Fibroblast of lung (primary cell): ENCODE data around the gene ADCYAP1R1. TPM values are rescaled to one million over a fixed set of nuclear protein-coding genes. Genes with fewer than 3 reads are reported as not detected.

Experiments
- DNase-seq, 2 donors: peaks; one replicate each; pipeline versions ENCODE4 v3.0.0 to v3.0.0-alpha.2; 2010; ENCODE audit warnings: low read depth in 2 of 2
- H2AFZ ChIP-seq: 2 replicates; pipeline ENCODE4 v1.5.1; 2012; ENCODE audit warnings: low read length, control low read depth, inconsistent platforms
- H3K27ac ChIP-seq: 2 replicates; pipeline ENCODE4 v1.5.1; 2011; ENCODE audit warnings: low read length, control low read depth; ENCODE audit not compliant: insufficient read depth
- H3K27me3 ChIP-seq: 2 replicates; pipeline ENCODE4 v1.5.1; 2011; ENCODE audit warnings: mild to moderate bottlenecking, low read length; ENCODE audit not compliant: control insufficient read depth, insufficient read depth
- H3K36me3 ChIP-seq: 2 replicates; pipeline ENCODE4 v1.5.1; 2011; ENCODE audit warnings: low read length; ENCODE audit not compliant: control insufficient read depth, insufficient read depth
- H3K4me1 ChIP-seq: 2 replicates; pipeline ENCODE4 v1.5.1; 2011; ENCODE audit warnings: low read length; ENCODE audit not compliant: control insufficient read depth, insufficient read depth; ENCODE audit errors: extremely low read depth
- H3K4me2 ChIP-seq: 2 replicates; pipeline ENCODE4 v1.5.1; 2011; ENCODE audit warnings: low read length, control low read depth; ENCODE audit not compliant: insufficient read depth; ENCODE audit errors: extremely low read depth
- H3K4me3 ChIP-seq, 4 experiments: fragments of 200-600 bp in 1 of 4; sonication (generic) in 1 of 4; replicated peaks in 1 of 4; 2 replicates each; pipeline ENCODE4 v1.5.1; 2011 to 2016; ENCODE audit warnings: low read length in 4 of 4, low read depth in 3 of 4, mild to moderate bottlenecking in 3 of 4, control low read depth in 2 of 4, inconsistent platforms in 1 of 4, mixed read lengths in 1 of 4; ENCODE audit not compliant: insufficient read depth in 1 of 4; ENCODE audit errors: control extremely low read depth in 1 of 4
- H3K79me2 ChIP-seq: 2 replicates; pipeline ENCODE4 v1.5.1; 2012; ENCODE audit warnings: mild to moderate bottlenecking, low read length, inconsistent platforms; ENCODE audit not compliant: control insufficient read depth, insufficient read depth
- H3K9ac ChIP-seq: 2 replicates; pipeline ENCODE4 v1.5.1; 2011; ENCODE audit warnings: mild to moderate bottlenecking, low read length, control low read depth; ENCODE audit not compliant: insufficient read depth
- H3K9me3 ChIP-seq: 2 replicates; pipeline ENCODE4 v1.5.1; 2012; ENCODE audit warnings: low read depth, low read length; ENCODE audit not compliant: control insufficient read depth, insufficient read depth
- H4K20me1 ChIP-seq: 2 replicates; pipeline ENCODE4 v1.5.1; 2011; ENCODE audit warnings: low read length; ENCODE audit not compliant: control insufficient read depth, insufficient read depth; ENCODE audit errors: extremely low read depth
- CTCF ChIP-seq, 2 donors: IDR thresholded peaks in 1 of 2; conservative IDR thresholded peaks in 1 of 2; 1 replicate in 1 of 2; 2 replicates in 1 of 2; pipeline ENCODE4 v1.5.1; 2011 to 2012; ENCODE audit warnings: low read length in 2 of 2, control low read depth in 1 of 2, inconsistent platforms in 1 of 2, low read depth in 1 of 2, mild to moderate bottlenecking in 1 of 2
- EZH2 ChIP-seq: IDR thresholded peaks from 2 replicates; pipeline ENCODE4 v1.5.1; 2012; ENCODE audit warnings: low read length, control low read depth, mild to moderate bottlenecking; ENCODE audit errors: missing control alignments
- polyA plus RNA-seq, 2 donors: library from polyadenylated mRNA; depleted of rRNA in 1 of 2; stranded (reverse) in 1 of 2; unstranded in 1 of 2; fragments of >200 nt; gene quantifications; 2 replicates each; pipeline ENCODE4 v1.2.1, GENCODE V29; 2011 to 2012; ENCODE audit warnings: missing spikeins in 1 of 2
- total RNA-seq: library from RNA; depleted of rRNA; stranded (reverse); fragments of >200 nt; gene quantifications from 2 replicates; pipeline ENCODE4 v1.2.1, GENCODE V29; 2014

The ADCYAP1R1 gene
- total and polyA plus RNA-seq, 2 donors (not counting 1 experiment from before 2014, with no cell fraction given) = not detected

- Histone ChIP-seq H3K27ac (no peak overlapping the region), H3K27me3 (no peaks in the 10 kb centered on the region), H3K4me2 (no peak overlapping the region), H3K79me2 (no peaks in the 10 kb centered on the region), H3K4me1 (no peaks in the 10 kb centered on the region), H3K9ac (no peak overlapping the region), H4K20me1 (no peaks in the 10 kb centered on the region), H2AFZ (no peak overlapping the region), H3K4me3 (no peak overlapping the region), H3K9me3 (no peaks in the 10 kb centered on the region), H3K36me3 (no peaks in the 10 kb centered on the region)
- DNase-seq = no peak
- no peak for TF ChIP-seq EZH2
- no peak for TF ChIP-seq CTCF (conservative IDR thresholded peaks at IDR 0.05 in 1 of 2, IDR thresholded peaks at IDR 0.05 in 1 of 2; ENCODE audit: low read depth in 1 of 2, low read length in 2 of 2)
Measured at GRCh38 chr7:31093282-31093681, 41.2 kb downstream of the ADCYAP1R1 start.

DNA sequence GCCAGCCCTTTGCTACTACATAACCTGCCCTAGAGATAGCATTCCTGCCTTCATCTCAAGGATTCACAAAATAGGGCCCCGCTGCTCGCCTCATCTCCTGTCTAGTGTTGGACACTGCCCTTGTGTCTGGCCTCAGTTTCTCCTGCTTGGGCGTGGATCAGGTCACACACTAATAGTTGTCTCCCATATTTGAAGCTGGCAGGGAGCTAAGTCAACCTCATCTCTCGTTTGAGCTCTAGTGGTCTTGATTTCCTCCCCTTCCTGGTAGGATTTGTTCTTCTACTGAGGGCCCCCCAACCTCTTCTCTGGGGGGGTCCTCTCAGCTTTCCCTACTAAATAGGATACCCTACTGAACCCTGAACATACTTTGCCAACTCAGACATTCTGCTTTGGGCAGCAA is 42.2 kb downstream of the ADCYAP1R1 start:
- no peak overlapping the region for H2AFZ ChIP-seq
- H3K9ac ChIP-seq = no peak overlapping the region
- no peaks in the 10 kb centered on the region for H3K27me3 ChIP-seq
- H3K79me2 ChIP-seq = no peaks in the 10 kb centered on the region
- no peak overlapping the region for H3K4me3 ChIP-seq
- H3K4me2 ChIP-seq = no peak overlapping the region
- H3K4me1 ChIP-seq = no peaks in the 10 kb centered on the region
- H3K36me3 ChIP-seq = no peaks in the 10 kb centered on the region
- H3K9me3 ChIP-seq = no peaks in the 10 kb centered on the region
- H3K27ac ChIP-seq = no peak overlapping the region
- TF ChIP-seq EZH2 (no peak), CTCF (conservative IDR thresholded peaks at IDR 0.05 in 1 of 2, IDR thresholded peaks at IDR 0.05 in 1 of 2; ENCODE audit: low read depth in 1 of 2, low read length in 2 of 2) (no peak)
- no peaks in the 10 kb centered on the region for H4K20me1 ChIP-seq
- DNase-seq = no peak

DNA sequence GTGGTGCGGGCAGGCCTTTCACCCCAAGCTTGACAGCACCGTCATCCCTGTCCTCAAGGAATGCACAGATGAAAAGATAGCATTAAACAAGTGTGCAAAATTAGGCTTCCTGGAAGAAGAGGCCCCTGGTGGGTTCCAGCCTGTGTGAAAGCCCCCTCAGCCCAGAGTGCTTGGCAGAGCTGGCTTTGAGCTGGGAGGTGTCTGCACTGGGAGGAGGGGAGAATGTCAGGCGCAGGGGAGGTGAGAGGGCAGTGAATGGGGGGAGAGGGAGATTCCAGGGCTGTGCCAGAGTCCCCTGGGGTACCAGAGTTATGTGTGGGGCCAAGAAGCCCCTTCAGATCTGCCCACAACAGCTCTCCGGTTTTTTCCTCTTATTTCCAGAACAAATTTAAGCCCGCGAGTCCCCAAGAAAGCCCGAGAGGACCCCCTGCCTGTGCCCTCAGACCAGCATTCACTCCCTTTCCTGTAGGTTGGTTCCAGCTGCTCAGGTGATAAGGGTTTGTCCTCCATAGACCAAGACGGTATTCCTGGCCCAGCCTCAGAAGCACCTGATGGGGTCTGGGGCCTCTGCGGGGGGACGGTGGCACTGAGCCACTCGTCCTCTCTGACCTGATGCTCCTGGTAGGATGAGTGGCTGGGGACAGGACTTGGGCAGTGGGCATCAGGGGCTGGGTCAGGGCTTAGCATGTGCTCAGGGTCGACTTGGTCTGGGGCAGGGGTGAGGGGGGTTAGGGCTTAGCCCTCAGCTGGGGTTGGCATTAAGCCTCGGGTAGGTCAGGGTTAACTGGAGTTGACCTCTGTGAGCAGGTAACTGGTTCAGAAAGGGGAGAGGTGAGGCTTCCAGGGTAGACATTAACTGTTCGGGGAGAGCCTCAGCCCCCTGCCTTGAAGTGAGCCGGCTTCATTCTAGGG is 43.4 kb downstream of the ADCYAP1R1 start:
- H3K9me3 ChIP-seq = no peaks in the 10 kb centered on the region
- no peak overlapping the region for H3K27ac ChIP-seq
- no peaks in the 10 kb centered on the region for H3K79me2 ChIP-seq
- no peaks in the 10 kb centered on the region for H4K20me1 ChIP-seq
- H3K36me3 ChIP-seq = no peaks in the 10 kb centered on the region
- no peak overlapping the region for H2AFZ ChIP-seq
- H3K9ac ChIP-seq = no peak overlapping the region
- no peak overlapping the region for H3K4me3 ChIP-seq
- no peaks in the 10 kb centered on the region for H3K4me1 ChIP-seq
- TF ChIP-seq CTCF (conservative IDR thresholded peaks at IDR 0.05 in 1 of 2, IDR thresholded peaks at IDR 0.05 in 1 of 2; ENCODE audit: low read depth in 1 of 2, low read length in 2 of 2) (no peak), EZH2 (no peak)
- H3K27me3 ChIP-seq = no peaks in the 10 kb centered on the region
- no peak for DNase-seq
- H3K4me2 ChIP-seq = no peak overlapping the region
